Stomach (tissue), 4 donors: ENCODE results near the gene CDH23.

Experiments
- EP300 ChIP-seq: sonication (generic); formaldehyde crosslinking; IDR thresholded peaks from one replicate; pipeline ENCODE4 v1.6.1; 2017; ENCODE audit warnings: antibody characterized with exemption
- POLR2A ChIP-seq, 4 donors: fragments of 450-650 bp; IDR thresholded peaks; one replicate each; pipeline ENCODE4 v1.6.1; 2016; ENCODE audit warnings: antibody characterized with exemption in 4 of 4, control low read depth in 2 of 4, mild to moderate bottlenecking in 1 of 4, moderate library complexity in 1 of 4
- POLR2AphosphoS5 ChIP-seq, 3 donors: sonication (generic); formaldehyde crosslinking; IDR thresholded peaks; one replicate each; pipeline ENCODE4 v1.6.1; 2016; ENCODE audit warnings: antibody characterized with exemption in 3 of 3
- TF ChIP-seq, protein P1 (sequence below), 7 experiments: fragments of 450-650 bp in 4 of 7; fragments of 200-600 bp in 3 of 7; sonication (generic) in 3 of 7; IDR thresholded peaks; one replicate each; pipeline ENCODE4 v1.5.1; 2016 to 2019; ENCODE audit warnings: antibody characterized with exemption in 7 of 7, control low read depth in 2 of 7, mild to moderate bottlenecking in 1 of 7

DNA sequence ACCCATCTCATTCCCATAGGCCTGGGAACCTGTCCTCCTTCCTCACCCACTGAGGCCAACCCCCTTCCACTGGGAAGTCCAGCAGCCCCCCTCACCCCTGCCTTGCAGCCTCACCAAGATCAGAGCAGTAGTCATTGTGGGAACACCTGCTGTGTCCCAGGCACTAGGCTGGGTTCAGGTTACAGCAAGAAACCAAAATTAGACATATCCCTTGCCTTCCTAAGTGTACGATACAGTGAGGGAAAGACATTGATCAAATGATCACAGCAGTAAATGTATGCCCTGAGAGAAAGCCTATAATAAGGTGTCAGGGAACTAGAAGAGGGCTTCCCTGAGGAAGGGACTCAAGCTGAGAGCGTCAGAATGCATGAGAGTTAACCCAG is 339.8 kb downstream of the CDH23 start:
- TF ChIP-seq, protein P1, sequence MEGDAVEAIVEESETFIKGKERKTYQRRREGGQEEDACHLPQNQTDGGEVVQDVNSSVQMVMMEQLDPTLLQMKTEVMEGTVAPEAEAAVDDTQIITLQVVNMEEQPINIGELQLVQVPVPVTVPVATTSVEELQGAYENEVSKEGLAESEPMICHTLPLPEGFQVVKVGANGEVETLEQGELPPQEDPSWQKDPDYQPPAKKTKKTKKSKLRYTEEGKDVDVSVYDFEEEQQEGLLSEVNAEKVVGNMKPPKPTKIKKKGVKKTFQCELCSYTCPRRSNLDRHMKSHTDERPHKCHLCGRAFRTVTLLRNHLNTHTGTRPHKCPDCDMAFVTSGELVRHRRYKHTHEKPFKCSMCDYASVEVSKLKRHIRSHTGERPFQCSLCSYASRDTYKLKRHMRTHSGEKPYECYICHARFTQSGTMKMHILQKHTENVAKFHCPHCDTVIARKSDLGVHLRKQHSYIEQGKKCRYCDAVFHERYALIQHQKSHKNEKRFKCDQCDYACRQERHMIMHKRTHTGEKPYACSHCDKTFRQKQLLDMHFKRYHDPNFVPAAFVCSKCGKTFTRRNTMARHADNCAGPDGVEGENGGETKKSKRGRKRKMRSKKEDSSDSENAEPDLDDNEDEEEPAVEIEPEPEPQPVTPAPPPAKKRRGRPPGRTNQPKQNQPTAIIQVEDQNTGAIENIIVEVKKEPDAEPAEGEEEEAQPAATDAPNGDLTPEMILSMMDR (IDR thresholded peaks at IDR 0.05): no peak
- TF ChIP-seq POLR2AphosphoS5 (IDR thresholded peaks at IDR 0.05) (no peak), POLR2A (IDR thresholded peaks at IDR 0.05) (no peak), EP300 (no peak)
